HG02798 (cell line): ENCODE data around the gene ZNRF4.
"Not testable (repeated sequence)": the region's sequence is repeated elsewhere in the genome, so short reads cannot be mapped to it uniquely, and the experiment has no call there.

Source experiments
- ATAC-seq: cut with Tn5 transposase; IDR thresholded peaks from one replicate; pipeline ENCODE4 v1.9.1; 2021; ENCODE audit warnings: mild to moderate bottlenecking; ENCODE audit not compliant: unreplicated experiment, poor library complexity

ZNRF4 gene

GRCh38 chr19:5466814-5467291, 11.6 kb downstream of the ZNRF4 start:
- ATAC-seq: no peak

GRCh38 chr19:5470264-5470671, 15.1 kb downstream of the ZNRF4 start:
- no peak for ATAC-seq

GRCh38 chr19:5472286-5472685, 17.1 kb downstream of the ZNRF4 start:
- ATAC-seq: no peak

GRCh38 chr19:5473646-5474045, 18.4 kb downstream of the ZNRF4 start:
- no peak for ATAC-seq

- no peak for ATAC-seq
Observed at GRCh38 chr19:5477451-5478215, 22.4 kb downstream of the ZNRF4 start.

- no peak for ATAC-seq
Observed at GRCh38 chr19:5478241-5478924, 23.2 kb downstream of the ZNRF4 start.

GRCh38 chr19:5478925-5479588, 23.8 kb downstream of the ZNRF4 start:
- ATAC-seq: no peak

GRCh38 chr19:5479958-5480357, 24.7 kb downstream of the ZNRF4 start:
- no peak for ATAC-seq

- no peak for ATAC-seq
Observed at GRCh38 chr19:5480427-5480836, 25.2 kb downstream of the ZNRF4 start.

GRCh38 chr19:5481957-5482356, 26.7 kb downstream of the ZNRF4 start:
- ATAC-seq: no peak

- ATAC-seq: no peak
Observed at GRCh38 chr19:5484398-5485285, 29.4 kb downstream of the ZNRF4 start.

GRCh38 chr19:5485286-5485636, 30.0 kb downstream of the ZNRF4 start:
- no peak for ATAC-seq

GRCh38 chr19:5485658-5486057, 30.4 kb downstream of the ZNRF4 start:
- ATAC-seq: not testable (repeated sequence)

- ATAC-seq: no peak
Observed at GRCh38 chr19:5487222-5487621, 32.0 kb downstream of the ZNRF4 start.

GRCh38 chr19:5489551-5489950, 34.3 kb downstream of the ZNRF4 start:
- ATAC-seq: no peak

- ATAC-seq: no peak
Observed at GRCh38 chr19:5491565-5491964, 36.3 kb downstream of the ZNRF4 start.

GRCh38 chr19:5492281-5492634, 37.0 kb downstream of the ZNRF4 start:
- no peak for ATAC-seq

GRCh38 chr19:5492635-5493409, 37.6 kb downstream of the ZNRF4 start:
- ATAC-seq: no peak

- ATAC-seq: no peak
Observed at GRCh38 chr19:5494773-5495172, 39.6 kb downstream of the ZNRF4 start.

- no peak for ATAC-seq
Observed at GRCh38 chr19:5495792-5496191, 40.6 kb downstream of the ZNRF4 start.
